HepG2 (cell line): ENCODE measurements around the gene TBX5. TPM values are rescaled to one million over a fixed set of nuclear protein-coding genes. Genes with fewer than 3 reads are reported as not detected.

Source experiments
- ATAC-seq: fragments of 200-7000 bp; cut with Tn5 transposase; 3 replicates; pipeline ENCODE4 v1.9.1; 2020; ENCODE audit warnings: mild to moderate bottlenecking, moderate library complexity
- BruUV-seq: library from RNA; stranded (reverse); fragments of 400-500 nt; replicated peaks from 2 replicates; lab custom pipeline; 2021; lab: Mats Ljungman, UMichigan
- CTCF ChIA-PET: fragments of 300-600 bp; formaldehyde crosslinking; extraction: SDS; loops from one replicate; lab custom pipeline; 2021; ENCODE audit warnings: low total read pairs, inconsistent platforms, low intra/inter-chr PET ratio; lab: Yijun Ruan, JAX
- POLR2A ChIA-PET: fragments of 350-600 bp; sonication (Branson Sonifier 250); formaldehyde crosslinking; loops from one replicate; lab custom pipeline; 2020; ENCODE audit warnings: antibody characterized with exemption, inconsistent platforms; lab: Yijun Ruan, JAX
- DNase-seq: peaks from one replicate; pipeline ENCODE4 v3.0.0-alpha.2; 2015; ENCODE audit warnings: low spot score
- FAIRE-seq: peaks from 3 replicates; lab custom pipeline; 2011; peaks lifted over from hg19 to GRCh38; lab: Jason Lieb, UNC
- H2AFZ ChIP-seq: one replicate; pipeline ENCODE4 v1.6.1; 2011; ENCODE audit warnings: low read length, inconsistent platforms
- H3K27ac ChIP-seq: fragments of 300-600 bp; 3 replicates; pipeline ENCODE4 v1.8.0; 2011; ENCODE audit warnings: mixed run types, mild to moderate bottlenecking, mixed read lengths, low read length, inconsistent platforms; ENCODE audit not compliant: insufficient read depth; ENCODE audit errors: extremely low read length
- H3K27me3 ChIP-seq, 2 experiments: fragments of 200-600 bp in 1 of 2; 2 replicates in 1 of 2; 3 replicates in 1 of 2; pipeline versions ENCODE4 v1.6.0 to v1.8.0; 2011; ENCODE audit warnings: low read length in 2 of 2, mild to moderate bottlenecking in 2 of 2, moderate library complexity in 2 of 2, inconsistent platforms in 1 of 2; ENCODE audit not compliant: insufficient read depth in 2 of 2, control insufficient read depth in 1 of 2
- H3K36me3 ChIP-seq, 2 experiments: fragments of 200-600 bp in 1 of 2; replicated peaks in 1 of 2; 2 replicates in 1 of 2; 3 replicates in 1 of 2; pipeline versions ENCODE4 v1.5.1 to v1.8.0; 2011; ENCODE audit warnings: low read length in 2 of 2, inconsistent platforms in 1 of 2; ENCODE audit not compliant: insufficient read depth in 2 of 2, control insufficient read depth in 1 of 2
- H3K4me1 ChIP-seq: 2 replicates; pipeline ENCODE4 v1.5.1; 2012; ENCODE audit warnings: low read length, inconsistent platforms; ENCODE audit not compliant: insufficient read depth
- H3K4me2 ChIP-seq: 2 replicates; pipeline ENCODE4 v1.6.0; 2011; ENCODE audit warnings: low read depth, low read length, inconsistent platforms
- H3K4me3 ChIP-seq, 3 experiments: fragments of 200-600 bp in 1 of 3; sonication (generic), shearing (Covaris generic) in 1 of 3; replicated peaks in 1 of 3; 2 replicates each; pipeline ENCODE4 v1.5.1; 2011 to 2016; ENCODE audit warnings: low read length in 3 of 3, inconsistent platforms in 2 of 3, low read depth in 2 of 3, mild to moderate bottlenecking in 2 of 3, control low read depth in 1 of 3, mixed read lengths in 1 of 3; ENCODE audit not compliant: insufficient read depth in 1 of 3
- H3K79me2 ChIP-seq: one replicate; pipeline ENCODE4 v1.6.1; 2011; ENCODE audit warnings: low read length, inconsistent platforms; ENCODE audit not compliant: insufficient read depth
- H3K9ac ChIP-seq: 2 replicates; pipeline ENCODE4 v1.6.0; 2011; ENCODE audit warnings: mild to moderate bottlenecking, low read depth, low read length, inconsistent platforms; ENCODE audit not compliant: insufficient read depth
- H3K9me3 ChIP-seq: 2 replicates; pipeline ENCODE4 v1.5.1; 2012; ENCODE audit warnings: mild to moderate bottlenecking, low read length
- H4K20me1 ChIP-seq: 2 replicates; pipeline ENCODE4 v1.6.0; 2011; ENCODE audit warnings: inconsistent platforms, mild to moderate bottlenecking, low read length, moderate library complexity; ENCODE audit not compliant: insufficient read depth
- CBX5 ChIP-seq: sonication (generic); formaldehyde crosslinking; IDR thresholded peaks from 2 replicates; pipeline ENCODE4 v1.4.0; 2020; ENCODE audit warnings: missing genetic modification reagents, borderline replicate concordance
- MZF1 ChIP-seq: sonication (generic); formaldehyde crosslinking; IDR thresholded peaks from 2 replicates; pipeline ENCODE4 v1.8.1; 2023; ENCODE audit warnings: mild to moderate bottlenecking, missing genetic modification reagents, borderline replicate concordance
- REL ChIP-seq: sonication (generic); formaldehyde crosslinking; conservative IDR thresholded peaks from 2 replicates; pipeline ENCODE4 v1.8.0; 2022; ENCODE audit warnings: mild to moderate bottlenecking, missing genetic modification reagents, moderate library complexity
- ZNF180 ChIP-seq: sonication (generic); formaldehyde crosslinking; IDR thresholded peaks from 2 replicates; pipeline ENCODE4 v1.4.0; 2020; ENCODE audit warnings: low read depth, missing genetic modification reagents, borderline replicate concordance
- ZNF33B ChIP-seq: sonication (generic); formaldehyde crosslinking; IDR thresholded peaks from 2 replicates; pipeline ENCODE4 v1.5.1; 2020; ENCODE audit warnings: mild to moderate bottlenecking, missing genetic modification reagents
- ZNF430 ChIP-seq: sonication (generic); formaldehyde crosslinking; IDR thresholded peaks from 2 replicates; pipeline ENCODE4 v1.9.0; 2021; ENCODE audit warnings: mild to moderate bottlenecking, missing genetic modification reagents
- ZNF780A ChIP-seq: sonication (generic); formaldehyde crosslinking; IDR thresholded peaks from 2 replicates; pipeline ENCODE4 v1.8.0; 2022; ENCODE audit warnings: mild to moderate bottlenecking, missing genetic modification reagents, moderate library complexity
- ZNF839 ChIP-seq: sonication (generic); formaldehyde crosslinking; IDR thresholded peaks from 2 replicates; pipeline ENCODE4 v1.4.0; 2020; ENCODE audit warnings: missing genetic modification reagents, mild to moderate bottlenecking, borderline replicate concordance
- ZUFSP ChIP-seq: sonication (generic); formaldehyde crosslinking; IDR thresholded peaks from 2 replicates; pipeline ENCODE4 v1.9.0; 2021; ENCODE audit warnings: missing genetic modification reagents, mild to moderate bottlenecking, borderline replicate concordance
- ZZZ3 ChIP-seq: sonication (generic); formaldehyde crosslinking; IDR thresholded peaks from 2 replicates; pipeline ENCODE4 v1.4.0; 2020; ENCODE audit warnings: missing genetic modification reagents, mild to moderate bottlenecking, borderline replicate concordance
- WGBS: methylation state at CpG from one replicate; pipeline ENCODE4 v1.1.6; 2017; ENCODE audit warnings: low lambda C conversion rate; 5-methylcytosine and 5-hydroxymethylcytosine counted together
- in situ Hi-C: cut with HindIII; loops from 2 replicates; pipeline ENCODE4 v1.10.0; 2017; ENCODE audit warnings: low pct_unique_long_range_greater_than_20kb; ENCODE audit not compliant: extremely low pct_ligation_motif_present
- intact Hi-C: fragments of 100-400 bp; cut with micrococcal nuclease; formaldehyde crosslinking; loops from one replicate; pipeline ENCODE4 v1.10.0; 2022; ENCODE audit not compliant: unreplicated experiment
- polyA plus RNA-seq, 8 experiments: library from polyadenylated mRNA; depleted of rRNA in 3 of 8; stranded (reverse) in 7 of 8; unstranded in 1 of 8; fragments of >200 nt; fragmentation: Illumina TruSeq in 4 of 8; extraction: Trizol in 4 of 8; gene quantifications; 2 replicates each; pipeline versions ENCODE4 v1.2.1 to v1.2.3, GENCODE V29; 2011 to 2016; ENCODE audit warnings: low read depth in 4 of 8, missing spikeins in 1 of 8, mixed read lengths in 1 of 8; ENCODE audit not compliant: insufficient read depth in 1 of 8
- total RNA-seq, 5 experiments: library from RNA; depleted of rRNA; stranded (reverse); fragments of >200 nt; fragmentation: Illumina TruSeq; extraction: Trizol; gene quantifications; 2 replicates each; pipeline ENCODE4 v1.2.3, GENCODE V29; 2016; ENCODE audit warnings: low read depth in 1 of 5

The TBX5 gene
- total and polyA plus RNA-seq, 2 of the 13 experiments (the other 11 are each of a cell fraction or from before 2014, with no cell fraction given), result not detected

- no peak for ATAC-seq
- Histone ChIP-seq H3K4me3 (no peak overlapping the region), H3K27me3 (peaks cover 6 to 77% of the 10 kb centered on the region in 2 experiments; a peak in 4 of 5 replicates), H3K79me2 (no peaks in the 10 kb centered on the region), H2AFZ (no peak overlapping the region), H3K36me3 (no peaks in the 10 kb centered on the region)
- CTCF ChIA-PET, result no interaction called here
- BruUV-seq, result no TSS peak
- DNase-seq, result no peak
- 41% methylated on average over 8 of the region's 17 CpGs for WGBS
- FAIRE-seq, result no peak
- in situ Hi-C loops, result no loop called here
- TF ChIP-seq CBX5, result no peak
- no peak for TF ChIP-seq ZZZ3 (CRISPR knock-in tag)
- TF ChIP-seq MZF1 (CRISPR knock-in tag), result no peak
- TF ChIP-seq ZNF839 (CRISPR knock-in tag), result no peak
- no peak for TF ChIP-seq ZNF33B (CRISPR knock-in tag)
- no peak for TF ChIP-seq ZNF780A
- TF ChIP-seq ZUFSP, result no peak
- TF ChIP-seq REL (CRISPR knock-in tag), result no peak
- TF ChIP-seq ZNF430 (CRISPR knock-in tag), result no peak
- TF ChIP-seq ZNF180, result no peak
- TF ChIP-seq, all 625 proteins: peak for 0
- POLR2A ChIA-PET, result no interaction called here
- no peaks in the 10 kb centered on the region for H4K20me1 ChIP-seq
- H3K9me3 ChIP-seq, result no peaks in the 10 kb centered on the region
- H3K27ac ChIP-seq, result no peak overlapping the region
- no peaks in the 10 kb centered on the region for H3K4me1 ChIP-seq
- no peak overlapping the region for H3K4me2 ChIP-seq
- intact Hi-C loops, result no loop called here
- no peak overlapping the region for H3K9ac ChIP-seq
Measured at GRCh38 chr12:114395755-114396152, 10.2 kb downstream of the TBX5 start.
